Cerebellar cortex (tissue), 1 donor: Measurements from ENCODE around the gene MDM4.
"Not testable (repeated sequence)": the region's sequence is repeated elsewhere in the genome, so short reads cannot be mapped to it uniquely, and the experiment has no call there.

Experiments used
- DNase-seq: peaks from one replicate; pipeline ENCODE4 v3.0.0-alpha.2; 2015; ENCODE audit warnings: low spot score

The MDM4 gene

GRCh38 chr1:204516180-204516879, at the start of gene MDM4:
MDM4 (plus strand) TSS chr1:204516406; CDS start chr1:204525519, 9,113 bp downstream.
- DNase-seq: peak; percentile 98

GRCh38 chr1:204466416-204467405, 49.5 kb upstream of the MDM4 start:
- no peak for DNase-seq

- no peak for DNase-seq
Observed at GRCh38 chr1:204468206-204468605, 48.0 kb upstream of the MDM4 start.

- no peak for DNase-seq
Observed at GRCh38 chr1:204468766-204469302, 47.4 kb upstream of the MDM4 start.

- no peak for DNase-seq
Observed at GRCh38 chr1:204469304-204469703, 46.9 kb upstream of the MDM4 start.

- no peak for DNase-seq
Observed at GRCh38 chr1:204471687-204472086, 44.5 kb upstream of the MDM4 start.

GRCh38 chr1:204472660-204473059, 43.5 kb upstream of the MDM4 start:
- DNase-seq: no peak

- DNase-seq: no peak
Observed at GRCh38 chr1:204473400-204473965, 42.7 kb upstream of the MDM4 start.

- DNase-seq: no peak
Observed at GRCh38 chr1:204475656-204476432, 40.4 kb upstream of the MDM4 start.

GRCh38 chr1:204476563-204476962, 39.6 kb upstream of the MDM4 start:
- DNase-seq: no peak

GRCh38 chr1:204477036-204477740, 39.0 kb upstream of the MDM4 start:
- DNase-seq: no peak

- no peak for DNase-seq
Observed at GRCh38 chr1:204478172-204478899, 37.9 kb upstream of the MDM4 start.

- no peak for DNase-seq
Observed at GRCh38 chr1:204478921-204479320, 37.3 kb upstream of the MDM4 start.

GRCh38 chr1:204479387-204480136, 36.6 kb upstream of the MDM4 start:
- DNase-seq: no peak

- no peak for DNase-seq
Observed at GRCh38 chr1:204480515-204480914, 35.7 kb upstream of the MDM4 start.

GRCh38 chr1:204483791-204484190, 32.4 kb upstream of the MDM4 start:
- no peak for DNase-seq

GRCh38 chr1:204486513-204487255, 29.5 kb upstream of the MDM4 start:
- DNase-seq: not testable (repeated sequence)

GRCh38 chr1:204487256-204487615, 29.0 kb upstream of the MDM4 start:
- no peak for DNase-seq

- DNase-seq: no peak
Observed at GRCh38 chr1:204491655-204492054, 24.6 kb upstream of the MDM4 start.
